Keratinocyte (primary cell): ENCODE measurements around the gene PIGO. TPM values are rescaled to one million over a fixed set of nuclear protein-coding genes. Genes with fewer than 3 reads are reported as not detected.

Experiments
- DNase-seq: peaks from one replicate; pipeline ENCODE4 v3.0.0-alpha.2; 2011; ENCODE audit warnings: low read depth, missing footprints, low spot score
- FAIRE-seq: peaks from 2 replicates; lab custom pipeline; 2011; peaks lifted over from hg19 to GRCh38; lab: Jason Lieb, UNC
- H2AFZ ChIP-seq: 2 replicates; pipeline ENCODE4 v1.6.0; 2012; ENCODE audit warnings: low read length, control low read depth, inconsistent platforms; ENCODE audit not compliant: control insufficient read depth
- H3K27ac ChIP-seq: 2 replicates; pipeline ENCODE4 v1.5.1; 2011; ENCODE audit warnings: low read length; ENCODE audit not compliant: control insufficient read depth, insufficient read depth
- H3K27me3 ChIP-seq: 3 replicates; pipeline ENCODE4 v1.6.0; 2011; ENCODE audit warnings: low read length; ENCODE audit not compliant: control insufficient read depth, insufficient read depth; ENCODE audit errors: extremely low read depth
- H3K36me3 ChIP-seq, 2 experiments: 2 replicates in 1 of 2; 3 replicates in 1 of 2; pipeline ENCODE4 v1.5.1; 2011; ENCODE audit warnings: low read length in 2 of 2, mild to moderate bottlenecking in 1 of 2; ENCODE audit not compliant: control insufficient read depth in 2 of 2, insufficient read depth in 2 of 2; ENCODE audit errors: extremely low read depth in 1 of 2
- H3K4me1 ChIP-seq: 3 replicates; pipeline ENCODE4 v1.5.1; 2011; ENCODE audit warnings: low read length; ENCODE audit not compliant: control insufficient read depth, insufficient read depth; ENCODE audit errors: extremely low read depth
- H3K4me2 ChIP-seq: 3 replicates; pipeline ENCODE4 v1.6.0; 2011; ENCODE audit warnings: low read depth, low read length; ENCODE audit not compliant: control insufficient read depth, insufficient read depth; ENCODE audit errors: extremely low read depth
- H3K4me3 ChIP-seq, 3 experiments: fragments of 200-600 bp in 1 of 3; sonication (generic) in 1 of 3; 2 replicates in 2 of 3; 3 replicates in 1 of 3; pipeline ENCODE4 v1.5.1; 2011 to 2016; ENCODE audit warnings: low read length in 3 of 3, mild to moderate bottlenecking in 3 of 3, control low read depth in 2 of 3, inconsistent platforms in 1 of 3, low read depth in 1 of 3, mixed read lengths in 1 of 3, mixed run types in 1 of 3, moderate library complexity in 1 of 3; ENCODE audit not compliant: control insufficient read depth in 2 of 3, insufficient read depth in 2 of 3; ENCODE audit errors: extremely low read depth in 1 of 3
- H3K79me2 ChIP-seq: 2 replicates; pipeline ENCODE4 v1.6.0; 2012; ENCODE audit warnings: low read length; ENCODE audit not compliant: control insufficient read depth, insufficient read depth
- H3K9ac ChIP-seq: 3 replicates; pipeline ENCODE4 v1.6.0; 2011; ENCODE audit warnings: low read length; ENCODE audit not compliant: control insufficient read depth, insufficient read depth; ENCODE audit errors: extremely low read depth
- H3K9me1 ChIP-seq: 3 replicates; pipeline ENCODE4 v1.6.0; 2011; ENCODE audit warnings: low read length; ENCODE audit not compliant: control insufficient read depth, insufficient read depth; ENCODE audit errors: extremely low read depth
- H3K9me3 ChIP-seq: 2 replicates; pipeline ENCODE4 v1.5.1; 2012; ENCODE audit warnings: low read depth, low read length; ENCODE audit not compliant: control insufficient read depth
- H4K20me1 ChIP-seq: 3 replicates; pipeline ENCODE4 v1.6.0; 2011; ENCODE audit warnings: low read length; ENCODE audit not compliant: control insufficient read depth, insufficient read depth; ENCODE audit errors: extremely low read depth
- CTCF ChIP-seq, 3 experiments: IDR thresholded peaks in 1 of 3; conservative IDR thresholded peaks in 1 of 3; optimal IDR thresholded peaks in 1 of 3; 2 replicates in 2 of 3; 3 replicates in 1 of 3; pipeline versions ENCODE3 to v1.5.1; 2011; ENCODE audit warnings: low read length in 3 of 3, mild to moderate bottlenecking in 3 of 3, moderate library complexity in 2 of 3, control low read depth in 1 of 3, inconsistent platforms in 1 of 3; ENCODE audit not compliant: insufficient read depth in 2 of 3; ENCODE audit errors: extremely low read depth in 1 of 3
- EZH2 ChIP-seq: IDR thresholded peaks from one replicate; pipeline ENCODE4 v1.6.1; 2012; ENCODE audit warnings: inconsistent platforms, mild to moderate bottlenecking, low read length, moderate library complexity
- dilution Hi-C: fragments of 300-500 bp; cut with MboI; formaldehyde crosslinking; loops from one replicate; pipeline ENCODE4 v1.7.0; 2020; ENCODE audit warnings: low sequenced_read_pairs; ENCODE audit not compliant: extremely low pct_ligation_motif_present
- polyA plus RNA-seq, 5 experiments: library from polyadenylated mRNA; depleted of rRNA in 3 of 5; stranded (reverse) in 3 of 5; stranded (forward) in 1 of 5; unstranded in 1 of 5; fragments of >200 nt; gene quantifications; 1 replicate in 1 of 5; 2 replicates in 3 of 5; 3 replicates in 1 of 5; pipeline versions ENCODE4 v1.2.1 to v1.2.3, GENCODE V29; 2011 to 2012; ENCODE audit warnings: missing spikeins in 2 of 5, low read depth in 1 of 5, low replicate concordance in 1 of 5

The PIGO gene
- polyA plus RNA-seq, 1 donor (not counting 4 experiments of a cell fraction or from before 2014, with no cell fraction given): 18.6 TPM

GRCh38 chr9:35079426-35080341, 16.7 kb downstream of the PIGO start, which contains the start of gene FANCG:
TSS of gene FANCG (minus strand) at chr9:35079942. CDS start at chr9:35079524, 418 bp downstream.
- no peaks in the 10 kb centered on the region for H3K27me3 ChIP-seq
- dilution Hi-C loops: no loop called here
- H3K9me3 ChIP-seq: no peaks in the 10 kb centered on the region
- peak within 1 kb of the TSS; percentile 87 for H2AFZ ChIP-seq
- peak within 1 kb of the TSS; percentile 93 for H3K4me2 ChIP-seq
- H3K9ac ChIP-seq: peak within 1 kb of the TSS; percentile 82
- peak within 1 kb of the TSS; percentile 76 for H3K27ac ChIP-seq
- H3K79me2 ChIP-seq: peaks cover 16% of the 10 kb centered on the region
- TF ChIP-seq CTCF (optimal IDR thresholded peaks at IDR 0.05 in 1 of 3, IDR thresholded peaks at IDR 0.05 in 1 of 3, conservative IDR thresholded peaks at IDR 0.05 in 1 of 3; ENCODE audit: extremely low read depth in 1 of 3, insufficient read depth in 2 of 3, low read length in 3 of 3): no peak
- no peak for TF ChIP-seq EZH2
- FAIRE-seq (peak; percentile 49), DNase-seq (no peak)
- no peaks in the 10 kb centered on the region for H3K9me1 ChIP-seq
- H4K20me1 ChIP-seq: no peaks in the 10 kb centered on the region
- peaks cover 0 to 4% of the 10 kb centered on the region in 2 experiments for H3K36me3 ChIP-seq
- peaks cover 12% of the 10 kb centered on the region for H3K4me1 ChIP-seq
- H3K4me3 ChIP-seq: peak within 1 kb of the TSS; percentile 51 to 93 (median 84)

- Histone ChIP-seq H3K9me3 (no peaks in the 10 kb centered on the region), H3K4me1 (peaks cover 12% of the 10 kb centered on the region), H3K4me2 (peak overlapping the region; percentile 93), H3K9ac (peak overlapping the region; percentile 82), H3K4me3 (peak overlapping the region; percentile 51 to 93 (median 84)), H3K27me3 (no peaks in the 10 kb centered on the region), H3K9me1 (no peaks in the 10 kb centered on the region), H2AFZ (peak overlapping the region; percentile 87), H3K36me3 (peaks cover 0 to 4% of the 10 kb centered on the region in 2 experiments), H3K27ac (peak overlapping the region; percentile 76), H4K20me1 (no peaks in the 10 kb centered on the region), H3K79me2 (peaks cover 16% of the 10 kb centered on the region)
- FAIRE-seq: no peak
- no peak for TF ChIP-seq CTCF (optimal IDR thresholded peaks at IDR 0.05 in 1 of 3, IDR thresholded peaks at IDR 0.05 in 1 of 3, conservative IDR thresholded peaks at IDR 0.05 in 1 of 3; ENCODE audit: extremely low read depth in 1 of 3, insufficient read depth in 2 of 3, low read length in 3 of 3)
- TF ChIP-seq EZH2: no peak
- dilution Hi-C loops: no loop called here
- no peak for DNase-seq
These were observed 17.4 kb downstream of the PIGO start for GRCh38 chr9:35079041-35079425.
